ENCODE data around the gene RAB4B. TPM values are rescaled to one million over a fixed set of nuclear protein-coding genes. Genes with fewer than 3 reads are reported as not detected.

RAB4B gene
- total RNA-seq, 1 donor from 2014 or later, result 6.7 TPM

Other genes with a start within 250 kb of the RAB4B start
- gene SHKBP1, start 201.4 kb upstream of the RAB4B start, total RNA-seq, result 29.5 and 33.5 TPM in 2 replicates
- gene LTBP4, start 176.9 kb upstream of the RAB4B start, total RNA-seq, result 6.1 and 14.4 TPM in 2 replicates
- 19.4 and 23.8 TPM in 2 replicates for gene NUMBL, start 87.6 kb upstream of the RAB4B start, total RNA-seq
- gene COQ8B, start 61.4 kb upstream of the RAB4B start, total RNA-seq, result 16.5 and 25.7 TPM in 2 replicates
- gene ITPKC, start 61.1 kb upstream of the RAB4B start, total RNA-seq, result 19.8 and 25.8 TPM in 2 replicates
- 0.49 and 0.59 TPM in 2 replicates for gene ACTMAP, start 27.8 kb upstream of the RAB4B start, total RNA-seq
- gene SNRPA, start 27.0 kb upstream of the RAB4B start, total RNA-seq, result 54.3 and 55.1 TPM in 2 replicates
- 0.20 TPM in 1 of 2 replicates, not detected in the other for gene MIA, start 2.7 kb upstream of the RAB4B start, total RNA-seq
- 117 and 150 TPM in 2 replicates for gene EGLN2, start 20.9 kb downstream of the RAB4B start, total RNA-seq
- gene CYP2A6, start 72.2 kb downstream of the RAB4B start, total RNA-seq, result not detected in 2 replicates
- gene CYP2A7, start 104.0 kb downstream of the RAB4B start, total RNA-seq, result not detected in 2 replicates
- gene CYP2B6, start 213.0 kb downstream of the RAB4B start, total RNA-seq, result not detected in 2 replicates